SU-DHL-6 (cell line): ENCODE measurements around the gene SCYL2.

Experiments
- EZH2phosphoT487 ChIP-seq: fragments of 200-600 bp; sonication (generic), shearing (Covaris generic); conservative IDR thresholded peaks from 2 replicates; pipeline ENCODE4 v1.6.1; 2018; ENCODE audit warnings: mild to moderate bottlenecking, antibody characterized with exemption, low read length, moderate library complexity, mixed read lengths
- TF ChIP-seq, protein P1 (sequence below): fragments of 200-600 bp; sonication (generic); IDR thresholded peaks from one replicate; pipeline ENCODE4 v1.5.1; 2017; ENCODE audit warnings: antibody characterized with exemption, mild to moderate bottlenecking, low read length, moderate library complexity; ENCODE audit not compliant: insufficient read depth, poor library complexity, severe bottlenecking

DNA sequence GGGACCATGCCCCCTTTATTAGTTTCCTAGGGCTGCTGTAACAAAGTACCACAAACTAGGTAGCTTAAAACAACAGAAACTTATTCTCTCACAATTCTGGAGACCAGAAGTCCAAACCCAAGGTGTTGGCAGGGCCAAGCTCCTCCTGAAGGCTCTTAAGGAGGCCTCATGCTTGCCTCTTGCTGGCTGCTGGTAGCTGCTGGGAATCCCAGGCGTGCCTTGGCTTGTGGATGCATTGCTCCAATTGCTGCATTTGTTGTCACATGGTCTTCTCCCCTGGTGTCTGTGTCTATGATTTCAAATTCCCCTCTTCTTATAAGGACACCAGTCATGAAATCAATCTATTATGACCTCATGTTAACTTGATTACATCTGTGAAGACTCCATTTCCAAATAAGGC is 101.1 kb downstream of the SCYL2 start:
- TF ChIP-seq, protein P1, sequence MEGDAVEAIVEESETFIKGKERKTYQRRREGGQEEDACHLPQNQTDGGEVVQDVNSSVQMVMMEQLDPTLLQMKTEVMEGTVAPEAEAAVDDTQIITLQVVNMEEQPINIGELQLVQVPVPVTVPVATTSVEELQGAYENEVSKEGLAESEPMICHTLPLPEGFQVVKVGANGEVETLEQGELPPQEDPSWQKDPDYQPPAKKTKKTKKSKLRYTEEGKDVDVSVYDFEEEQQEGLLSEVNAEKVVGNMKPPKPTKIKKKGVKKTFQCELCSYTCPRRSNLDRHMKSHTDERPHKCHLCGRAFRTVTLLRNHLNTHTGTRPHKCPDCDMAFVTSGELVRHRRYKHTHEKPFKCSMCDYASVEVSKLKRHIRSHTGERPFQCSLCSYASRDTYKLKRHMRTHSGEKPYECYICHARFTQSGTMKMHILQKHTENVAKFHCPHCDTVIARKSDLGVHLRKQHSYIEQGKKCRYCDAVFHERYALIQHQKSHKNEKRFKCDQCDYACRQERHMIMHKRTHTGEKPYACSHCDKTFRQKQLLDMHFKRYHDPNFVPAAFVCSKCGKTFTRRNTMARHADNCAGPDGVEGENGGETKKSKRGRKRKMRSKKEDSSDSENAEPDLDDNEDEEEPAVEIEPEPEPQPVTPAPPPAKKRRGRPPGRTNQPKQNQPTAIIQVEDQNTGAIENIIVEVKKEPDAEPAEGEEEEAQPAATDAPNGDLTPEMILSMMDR = no peak
- no peak for TF ChIP-seq EZH2phosphoT487
